H1 (cell line): ENCODE measurements around the gene ULK3. TPM values are rescaled to one million over a fixed set of nuclear protein-coding genes. Genes with fewer than 3 reads are reported as not detected.

Source experiments
- BRCA1 ChIP-seq: IDR thresholded peaks from 2 replicates; pipeline ENCODE4 v1.6.1; 2012; ENCODE audit warnings: low read depth, low read length, improper control_type of control experiment
- CHD7 ChIP-seq: fragments of 300-600 bp; sonication (generic); IDR thresholded peaks from 2 replicates; pipeline ENCODE4 v1.7.1; 2012; ENCODE audit warnings: low read length, moderate library complexity, mild to moderate bottlenecking, inconsistent platforms; ENCODE audit not compliant: insufficient replicate concordance
- CTCF ChIP-seq, 3 experiments: IDR thresholded peaks; 1 replicate in 2 of 3; 2 replicates in 1 of 3; pipeline versions ENCODE4 v1.5.1 to v1.6.1; 2011; ENCODE audit warnings: low read length in 3 of 3, mild to moderate bottlenecking in 3 of 3, inconsistent platforms in 2 of 3, low read depth in 1 of 3, moderate library complexity in 1 of 3; ENCODE audit not compliant: insufficient read depth in 1 of 3; ENCODE audit errors: control extremely low read depth in 1 of 3
- FOSL1 ChIP-seq: IDR thresholded peaks from 2 replicates; pipeline ENCODE4 v1.6.1; 2011; ENCODE audit warnings: mild to moderate bottlenecking, low read depth, low read length, moderate library complexity; ENCODE audit not compliant: insufficient read depth
- TCF12 ChIP-seq: IDR thresholded peaks from 2 replicates; pipeline ENCODE4 v1.6.1; 2011; ENCODE audit warnings: low read depth, mild to moderate bottlenecking, low read length
- YY1 ChIP-seq: IDR thresholded peaks from 2 replicates; pipeline ENCODE4 v1.6.1; 2011; ENCODE audit warnings: low read depth, mild to moderate bottlenecking, low read length
- polyA plus RNA-seq, 7 experiments: library from polyadenylated mRNA; depleted of rRNA in 3 of 7; stranded (reverse) in 5 of 7; unstranded in 2 of 7; fragments of >200 nt in 5 of 7; fragments of 200-250 nt in 2 of 7; gene quantifications; 1 replicate in 5 of 7; 2 replicates in 1 of 7; 4 replicates in 1 of 7; pipeline versions ENCODE4 v1.2.1 to v1.2.3, GENCODE V29; 2011 to 2013; ENCODE audit warnings: missing spikeins in 2 of 7, mixed read lengths in 2 of 7
- total RNA-seq: library from RNA; stranded (reverse); fragmentation: NEBNext Ultra II Directional; extraction: Animal tissue kit (Norgen Biotek cat#: 25700); gene quantifications from 2 replicates; pipeline ENCODE4 v1.2.1, GENCODE V29; 2021

ULK3 gene
- total and polyA plus RNA-seq, 2 of the 8 experiments (the other 6 are each of a cell fraction or from before 2014, with no cell fraction given): 27.1 to 34.4 TPM

DNA sequence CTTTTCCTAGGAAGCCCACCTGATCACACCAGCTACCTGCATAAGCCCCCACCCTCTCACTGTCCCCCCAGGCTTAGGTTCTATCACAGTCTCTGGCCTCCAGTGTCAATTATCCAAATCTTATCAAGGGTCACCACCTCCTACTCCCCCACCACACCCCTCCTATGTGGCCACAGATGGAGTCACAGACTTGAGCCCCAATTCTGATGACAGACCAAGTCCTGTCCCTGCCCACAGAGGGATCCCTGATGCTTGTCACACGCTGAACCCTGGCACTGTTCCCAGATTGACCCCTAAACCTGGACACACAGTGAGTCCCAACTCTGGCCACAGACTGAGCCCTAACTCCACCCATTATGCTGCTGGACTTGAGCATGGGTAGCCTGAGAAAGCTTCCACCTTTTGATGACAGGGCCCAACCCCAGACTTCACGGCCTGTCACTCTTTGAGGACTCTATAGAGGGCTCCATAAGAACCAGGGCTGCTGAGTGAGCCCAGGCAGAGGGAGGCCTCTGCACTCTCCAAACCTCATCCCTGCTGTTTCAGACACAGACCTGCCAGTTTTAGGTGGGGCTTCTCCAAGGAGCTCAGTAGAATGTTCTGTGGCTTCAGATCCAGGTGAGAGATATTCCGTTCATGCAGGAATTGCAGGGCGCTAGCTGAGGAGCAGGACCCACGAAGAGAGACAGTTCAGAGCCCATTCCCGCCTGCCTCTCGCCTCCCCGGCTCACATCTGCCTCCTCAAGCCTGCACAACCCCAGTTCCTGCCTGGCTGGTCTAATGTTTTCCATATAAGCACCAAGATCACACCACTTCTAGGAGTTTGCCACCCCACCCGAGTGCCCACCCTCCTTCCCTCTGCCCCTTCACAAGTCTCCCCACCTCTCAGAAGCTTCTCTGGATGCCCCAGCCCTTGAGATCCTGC, 1.8 kb downstream of the ULK3 start (continued):
- TF ChIP-seq CHD7 (no peak), YY1 (no peak), FOSL1 (no peak), BRCA1 (no peak), CTCF (IDR thresholded peaks at IDR 0.05; ENCODE audit: control extremely low read depth in 1 of 3, insufficient read depth in 1 of 3, low read depth in 1 of 3, low read length in 3 of 3) (no peak), TCF12 (no peak)
